Osteoblast (primary cell): ENCODE measurements around the gene DISC1. TPM values are rescaled to one million over a fixed set of nuclear protein-coding genes. Genes with fewer than 3 reads are reported as not detected.

Experiments used
- DNase-seq: peaks from one replicate; pipeline ENCODE4 v3.0.0; 2011; ENCODE audit warnings: low spot score, mixed read lengths; ENCODE audit not compliant: insufficient read length; ENCODE audit errors: missing footprints
- H2AFZ ChIP-seq: 2 replicates; pipeline ENCODE4 v1.6.0; 2011; ENCODE audit warnings: mild to moderate bottlenecking, low read length
- H3K27ac ChIP-seq: 2 replicates; pipeline ENCODE4 v1.5.1; 2011; ENCODE audit warnings: mild to moderate bottlenecking, low read depth, low read length, moderate library complexity
- H3K27me3 ChIP-seq: 2 replicates; pipeline ENCODE4 v1.6.0; 2012; ENCODE audit warnings: mild to moderate bottlenecking, control low read depth, inconsistent platforms, low read length, moderate library complexity; ENCODE audit not compliant: insufficient read depth
- H3K36me3 ChIP-seq: 2 replicates; pipeline ENCODE4 v1.5.1; 2011; ENCODE audit warnings: mild to moderate bottlenecking, low read length, control low read depth, moderate library complexity; ENCODE audit not compliant: insufficient read depth
- H3K4me1 ChIP-seq: 2 replicates; pipeline ENCODE4 v1.5.1; 2011; ENCODE audit warnings: mild to moderate bottlenecking, low read length, control low read depth, moderate library complexity; ENCODE audit not compliant: insufficient read depth
- H3K4me2 ChIP-seq: 2 replicates; pipeline ENCODE4 v1.6.0; 2011; ENCODE audit warnings: mild to moderate bottlenecking, low read length; ENCODE audit not compliant: insufficient read depth
- H3K4me3 ChIP-seq: fragments of 200-600 bp; sonication (generic); 3 replicates; pipeline ENCODE4 v1.5.1; 2012; ENCODE audit warnings: mild to moderate bottlenecking, low read length, inconsistent platforms; ENCODE audit not compliant: insufficient read depth
- H3K79me2 ChIP-seq: 2 replicates; pipeline ENCODE4 v1.6.0; 2012; ENCODE audit warnings: mild to moderate bottlenecking, low read length, control low read depth, inconsistent platforms; ENCODE audit not compliant: insufficient read depth
- H3K9me3 ChIP-seq: 2 replicates; pipeline ENCODE4 v1.5.1; 2011; ENCODE audit warnings: low read depth, low read length, control low read depth
- H4K20me1 ChIP-seq: 2 replicates; pipeline ENCODE4 v1.6.0; 2012; ENCODE audit warnings: mild to moderate bottlenecking, low read length, control low read depth; ENCODE audit not compliant: insufficient read depth
- total RNA-seq: library from RNA; depleted of rRNA; stranded (reverse); fragments of >200 nt; gene quantifications from 2 replicates; pipeline ENCODE4 v1.2.3, GENCODE V29; 2012
- TF ChIP-seq, protein P1 (sequence below): IDR thresholded peaks from 2 replicates; pipeline ENCODE4 v1.5.1; 2011; ENCODE audit warnings: mild to moderate bottlenecking, low read depth, low read length, moderate library complexity; ENCODE audit errors: extremely low read depth

The DISC1 gene
- total RNA-seq, 1 donor: 11.9 TPM

DNA sequence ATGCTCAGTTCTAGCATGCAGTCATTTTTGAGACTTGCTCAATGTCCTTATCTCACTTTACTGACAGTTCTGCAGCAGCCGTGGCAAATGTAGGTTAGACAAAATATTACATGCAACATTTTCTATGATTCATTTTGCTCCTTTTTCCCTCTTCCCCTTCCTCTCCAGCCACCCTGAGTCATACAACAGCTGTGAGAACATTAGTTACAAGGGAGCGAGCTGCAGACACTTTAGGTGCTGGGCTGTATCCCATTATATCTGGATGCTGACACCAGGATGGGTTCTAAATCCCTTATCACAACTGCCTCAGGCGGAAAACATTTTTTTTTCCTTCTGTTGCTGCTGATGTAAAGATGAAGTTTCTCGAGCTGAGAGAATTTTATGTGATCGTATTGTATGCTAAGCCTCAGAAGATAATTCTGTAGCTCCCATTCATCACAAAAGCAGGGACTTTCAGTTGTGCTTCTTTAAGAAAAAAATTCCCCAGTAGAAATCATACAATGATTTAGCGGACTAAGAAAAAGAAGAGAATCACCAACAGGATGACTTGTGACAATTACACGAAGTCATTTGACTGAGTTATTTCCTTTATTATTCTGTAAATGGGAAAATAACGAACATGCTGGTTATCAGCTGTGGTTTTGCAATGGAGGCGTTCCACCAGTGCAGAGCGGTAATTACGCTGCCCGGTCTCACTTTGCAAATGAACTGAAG lies 345.0 kb downstream of the DISC1 start:
- DNase-seq: peak; percentile 55
- Histone ChIP-seq H3K4me1 (peaks cover 3% of the 10 kb centered on the region), H3K27me3 (no peaks in the 10 kb centered on the region), H3K79me2 (no peaks in the 10 kb centered on the region), H3K27ac (no peak overlapping the region), H3K36me3 (no peaks in the 10 kb centered on the region), H2AFZ (no peak overlapping the region), H3K4me3 (no peak overlapping the region), H3K9me3 (no peaks in the 10 kb centered on the region), H3K4me2 (no peak overlapping the region), H4K20me1 (no peaks in the 10 kb centered on the region)
- TF ChIP-seq, protein P1, sequence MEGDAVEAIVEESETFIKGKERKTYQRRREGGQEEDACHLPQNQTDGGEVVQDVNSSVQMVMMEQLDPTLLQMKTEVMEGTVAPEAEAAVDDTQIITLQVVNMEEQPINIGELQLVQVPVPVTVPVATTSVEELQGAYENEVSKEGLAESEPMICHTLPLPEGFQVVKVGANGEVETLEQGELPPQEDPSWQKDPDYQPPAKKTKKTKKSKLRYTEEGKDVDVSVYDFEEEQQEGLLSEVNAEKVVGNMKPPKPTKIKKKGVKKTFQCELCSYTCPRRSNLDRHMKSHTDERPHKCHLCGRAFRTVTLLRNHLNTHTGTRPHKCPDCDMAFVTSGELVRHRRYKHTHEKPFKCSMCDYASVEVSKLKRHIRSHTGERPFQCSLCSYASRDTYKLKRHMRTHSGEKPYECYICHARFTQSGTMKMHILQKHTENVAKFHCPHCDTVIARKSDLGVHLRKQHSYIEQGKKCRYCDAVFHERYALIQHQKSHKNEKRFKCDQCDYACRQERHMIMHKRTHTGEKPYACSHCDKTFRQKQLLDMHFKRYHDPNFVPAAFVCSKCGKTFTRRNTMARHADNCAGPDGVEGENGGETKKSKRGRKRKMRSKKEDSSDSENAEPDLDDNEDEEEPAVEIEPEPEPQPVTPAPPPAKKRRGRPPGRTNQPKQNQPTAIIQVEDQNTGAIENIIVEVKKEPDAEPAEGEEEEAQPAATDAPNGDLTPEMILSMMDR: no peak

DNA sequence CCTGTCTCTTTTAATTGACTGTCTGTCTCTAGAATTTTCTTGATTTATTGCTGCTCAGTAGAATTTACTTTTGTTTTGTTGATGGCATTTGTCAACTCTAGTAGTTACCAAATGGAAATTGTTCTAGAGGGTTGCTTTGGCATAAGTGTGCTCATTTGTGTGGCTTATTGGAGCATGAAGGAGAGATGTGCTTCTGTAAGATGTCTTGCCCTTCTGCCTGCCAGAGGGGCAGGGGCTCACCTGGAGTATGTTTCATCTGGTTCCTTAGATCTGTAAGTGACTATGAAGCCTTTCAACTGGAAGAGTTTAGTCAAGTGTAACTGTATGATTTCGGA lies 345.5 kb downstream of the DISC1 start:
- no peak overlapping the region for H3K4me2 ChIP-seq
- no peaks in the 10 kb centered on the region for H3K36me3 ChIP-seq
- no peaks in the 10 kb centered on the region for H3K9me3 ChIP-seq
- H3K27ac ChIP-seq: no peak overlapping the region
- no peak overlapping the region for H3K4me3 ChIP-seq
- no peaks in the 10 kb centered on the region for H3K79me2 ChIP-seq
- peaks cover 3% of the 10 kb centered on the region for H3K4me1 ChIP-seq
- no peaks in the 10 kb centered on the region for H3K27me3 ChIP-seq
- DNase-seq: no peak
- H2AFZ ChIP-seq: no peak overlapping the region
- TF ChIP-seq, protein P1: no peak
- no peaks in the 10 kb centered on the region for H4K20me1 ChIP-seq

DNA sequence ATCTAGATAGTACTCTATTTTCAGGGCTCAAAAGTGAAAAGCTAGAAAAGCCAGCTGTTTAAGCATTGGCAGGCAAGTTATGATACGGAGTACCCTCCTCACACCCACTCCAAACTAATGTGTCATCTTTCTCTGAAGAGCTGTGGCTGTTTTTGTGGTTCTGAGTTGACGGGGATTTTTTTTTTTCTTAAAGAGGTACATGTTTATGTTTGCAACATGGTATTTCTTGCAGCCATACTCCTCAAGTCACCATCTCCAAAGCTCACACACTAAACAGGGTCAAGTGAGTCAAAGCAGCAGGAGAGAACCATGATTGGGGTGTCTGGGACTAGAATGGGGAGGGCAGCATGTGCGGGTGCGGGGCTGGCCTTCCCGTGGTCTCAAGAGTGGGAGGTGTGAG lies 347.2 kb downstream of the DISC1 start:
- no peak overlapping the region for H3K4me2 ChIP-seq
- H3K36me3 ChIP-seq: no peaks in the 10 kb centered on the region
- no peaks in the 10 kb centered on the region for H4K20me1 ChIP-seq
- no peaks in the 10 kb centered on the region for H3K27me3 ChIP-seq
- TF ChIP-seq, protein P1: no peak
- H3K79me2 ChIP-seq: no peaks in the 10 kb centered on the region
- no peak overlapping the region for H2AFZ ChIP-seq
- no peak overlapping the region for H3K27ac ChIP-seq
- DNase-seq: no peak
- H3K4me1 ChIP-seq: peaks cover 3% of the 10 kb centered on the region
- H3K4me3 ChIP-seq: no peak overlapping the region
- no peaks in the 10 kb centered on the region for H3K9me3 ChIP-seq

DNA sequence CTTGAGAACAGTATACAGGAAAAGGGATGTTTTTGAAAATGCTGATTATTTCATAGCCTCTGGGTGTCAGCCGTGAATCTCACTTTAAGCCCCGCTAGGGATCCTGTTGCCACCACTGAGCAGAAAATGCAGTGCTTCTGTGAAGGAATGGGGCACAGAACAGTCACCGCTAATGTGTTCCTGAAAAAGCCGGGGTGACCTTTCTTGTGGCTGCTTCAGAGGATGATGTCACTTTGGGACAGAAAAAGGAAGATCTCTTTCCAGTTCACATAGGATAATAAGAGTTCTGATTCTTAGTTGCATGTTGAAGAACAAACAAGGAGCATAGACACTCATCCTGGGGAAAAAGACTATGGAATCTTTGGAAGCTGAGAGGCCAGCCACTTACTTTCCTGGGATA lies 349.6 kb downstream of the DISC1 start:
- Histone ChIP-seq H3K36me3 (no peaks in the 10 kb centered on the region), H2AFZ (no peak overlapping the region), H3K27me3 (no peaks in the 10 kb centered on the region), H3K79me2 (no peaks in the 10 kb centered on the region), H3K27ac (no peak overlapping the region), H3K9me3 (no peaks in the 10 kb centered on the region), H4K20me1 (no peaks in the 10 kb centered on the region), H3K4me1 (peaks cover 3% of the 10 kb centered on the region), H3K4me2 (no peak overlapping the region), H3K4me3 (no peak overlapping the region)
- DNase-seq: no peak
- TF ChIP-seq, protein P1: no peak
